RWPE2 (cell line): ENCODE data around the gene CIDEA.
A peak's percentile ranks its signal among the peaks of the same experiment; 100 is the strongest.
"Not testable (repeated sequence)": the region's sequence is repeated elsewhere in the genome, so short reads cannot be mapped to it uniquely, and the experiment has no call there.

Experiments
- ATAC-seq: fragments of 200-7000 bp; cut with Tn5 transposase; 3 replicates; pipeline ENCODE4 v1.9.1; 2021; ENCODE audit warnings: low read depth
- DNase-seq: peaks from one replicate; pipeline ENCODE4 v3.0.0-alpha.2; 2020; ENCODE audit warnings: low spot score
- H3K27ac ChIP-seq: fragments of 450-650 bp; 2 replicates; pipeline ENCODE4 v1.5.1; 2017; ENCODE audit warnings: mild to moderate bottlenecking; ENCODE audit not compliant: poor library complexity, severe bottlenecking
- H3K27me3 ChIP-seq: fragments of 250-450 bp; sonication (Bioruptor Pico); 2 replicates; pipeline ENCODE4 v1.5.1; 2021; ENCODE audit warnings: mild to moderate bottlenecking, moderate library complexity; ENCODE audit not compliant: insufficient read depth, poor library complexity, severe bottlenecking
- H3K36me3 ChIP-seq: fragments of 250-450 bp; sonication (Bioruptor Pico); 2 replicates; pipeline ENCODE4 v1.5.1; 2020; ENCODE audit warnings: low read depth, mild to moderate bottlenecking, moderate library complexity
- H3K4me1 ChIP-seq: fragments of 250-450 bp; sonication (Bioruptor Pico); 2 replicates; pipeline ENCODE4 v1.5.1; 2021; ENCODE audit warnings: mild to moderate bottlenecking, moderate library complexity; ENCODE audit not compliant: insufficient read depth, poor library complexity, severe bottlenecking
- H3K4me3 ChIP-seq: fragments of 250-450 bp; sonication (Bioruptor Pico); 2 replicates; pipeline ENCODE4 v1.5.1; 2021; ENCODE audit warnings: mild to moderate bottlenecking, moderate library complexity; ENCODE audit not compliant: severe bottlenecking
- H3K9me3 ChIP-seq: fragments of 250-450 bp; sonication (Bioruptor Pico); 2 replicates; pipeline ENCODE4 v1.5.1; 2021; ENCODE audit warnings: mild to moderate bottlenecking, moderate library complexity; ENCODE audit not compliant: severe bottlenecking
- CTCF ChIP-seq: fragments of 450-650 bp; IDR thresholded peaks from one replicate; pipeline ENCODE4 v1.5.1; 2017; ENCODE audit warnings: mild to moderate bottlenecking, moderate library complexity; ENCODE audit not compliant: poor library complexity, severe bottlenecking

CIDEA gene

GRCh38 chr18:12254136-12254819, at the start of gene CIDEA:
TSS of gene CIDEA (plus strand) at chr18:12254361. CDS start at chr18:12254384, 23 bp downstream.
- no peak within 1 kb of the TSS for H3K4me3 ChIP-seq
- no peaks in the 10 kb centered on the region for H3K9me3 ChIP-seq
- H3K27ac ChIP-seq = peak within 1 kb of the TSS; percentile 27
- peaks cover 21% of the 10 kb centered on the region for H3K27me3 ChIP-seq
- H3K4me1 ChIP-seq = peaks cover 14% of the 10 kb centered on the region
- DNase-seq (no peak), ATAC-seq (peak; percentile 30; the same call in 2 of the 3 replicates)
- TF ChIP-seq CTCF = no peak
- H3K36me3 ChIP-seq = no peaks in the 10 kb centered on the region

GRCh38 chr18:12208296-12209153, 45.6 kb upstream of the CIDEA start:
- not testable (repeated sequence) for H3K4me1 ChIP-seq, H3K27me3 ChIP-seq, H3K4me3 ChIP-seq, H3K27ac ChIP-seq, H3K36me3 ChIP-seq, DNase-seq, H3K9me3 ChIP-seq
- peak; percentile 78 for ATAC-seq

- not testable (repeated sequence) for H3K27me3 ChIP-seq, H3K4me3 ChIP-seq, DNase-seq, H3K9me3 ChIP-seq, ATAC-seq, H3K27ac ChIP-seq, H3K4me1 ChIP-seq, H3K36me3 ChIP-seq
Observed at GRCh38 chr18:12212308-12212707, 41.9 kb upstream of the CIDEA start.

- peak; percentile 55; the same call in 2 of the 3 replicates for ATAC-seq
Observed at GRCh38 chr18:12214296-12215005, 39.7 kb upstream of the CIDEA start.

GRCh38 chr18:12216471-12216870, 37.7 kb upstream of the CIDEA start:
- H3K4me3 ChIP-seq, ATAC-seq, DNase-seq, H3K36me3 ChIP-seq, H3K27me3 ChIP-seq, H3K4me1 ChIP-seq, H3K9me3 ChIP-seq, H3K27ac ChIP-seq: not testable (repeated sequence)

More at GRCh38 chr18:12214296-12215005, 39.7 kb upstream of the CIDEA start:
- H3K9me3 ChIP-seq, H3K4me3 ChIP-seq, H3K36me3 ChIP-seq, H3K4me1 ChIP-seq, DNase-seq, H3K27me3 ChIP-seq, H3K27ac ChIP-seq: not testable (repeated sequence)

GRCh38 chr18:12218603-12219002, 35.6 kb upstream of the CIDEA start:
- not testable (repeated sequence) for DNase-seq, H3K4me1 ChIP-seq, H3K4me3 ChIP-seq, H3K27ac ChIP-seq, H3K27me3 ChIP-seq, H3K9me3 ChIP-seq, H3K36me3 ChIP-seq
- ATAC-seq = peak; percentile 79

GRCh38 chr18:12222041-12222440, 32.1 kb upstream of the CIDEA start:
- not testable (repeated sequence) for H3K4me3 ChIP-seq, DNase-seq, H3K27ac ChIP-seq, ATAC-seq, H3K36me3 ChIP-seq, H3K9me3 ChIP-seq, H3K27me3 ChIP-seq, H3K4me1 ChIP-seq

GRCh38 chr18:12223326-12223725, 30.8 kb upstream of the CIDEA start:
- DNase-seq, ATAC-seq, H3K27me3 ChIP-seq, H3K4me3 ChIP-seq, H3K4me1 ChIP-seq, H3K36me3 ChIP-seq, H3K27ac ChIP-seq, H3K9me3 ChIP-seq: not testable (repeated sequence)

GRCh38 chr18:12226807-12227206, 27.4 kb upstream of the CIDEA start:
- H3K4me3 ChIP-seq, H3K27ac ChIP-seq, H3K27me3 ChIP-seq, H3K36me3 ChIP-seq, ATAC-seq, DNase-seq, H3K4me1 ChIP-seq, H3K9me3 ChIP-seq: not testable (repeated sequence)
